NCI-H2107 treated with DMSO at 0.1 percent for 48 hours (cell line): ENCODE measurements around the gene DEFB131A.
"Not testable (repeated sequence)": the region's sequence is repeated elsewhere in the genome, so short reads cannot be mapped to it uniquely, and the experiment has no call there.

Experiments used
- DNase-seq: peaks from one replicate; lab custom pipeline; 2025; ENCODE audit not compliant: unreplicated experiment; lab: John Stamatoyannopoulos, UW

Gene DEFB131A, protein sequence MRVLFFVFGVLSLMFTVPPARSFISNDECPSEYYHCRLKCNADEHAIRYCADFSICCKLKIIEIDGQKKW

DNA sequence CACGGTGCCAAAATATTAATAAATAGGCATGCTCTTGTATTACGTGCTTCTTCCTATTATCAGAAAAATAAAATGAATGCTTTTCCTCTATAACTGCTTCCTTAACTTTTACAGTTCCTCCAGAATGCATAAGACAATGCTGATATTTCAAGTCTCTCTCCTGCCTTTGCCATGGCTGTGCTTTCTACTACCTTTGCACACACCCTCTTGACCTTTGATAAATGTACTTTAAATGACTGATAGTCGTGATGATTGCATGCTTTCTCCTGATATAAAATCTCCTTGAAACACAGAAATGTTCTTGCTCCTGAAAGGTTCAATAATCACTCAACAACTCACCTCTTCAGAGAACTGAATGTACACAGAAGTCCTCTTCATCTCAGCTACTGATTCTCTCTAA is at the start of gene DEFB131A:
Gene DEFB131A (plus strand): TSS at position 301 of the 400 bp plus-strand sequence. CDS start 120 bp downstream, outside the sequence.
- not testable (repeated sequence) for DNase-seq

- not testable (repeated sequence) for DNase-seq
Observed at GRCh38 chr4:9405774-9406173, 38.4 kb upstream of the DEFB131A start.

DNA sequence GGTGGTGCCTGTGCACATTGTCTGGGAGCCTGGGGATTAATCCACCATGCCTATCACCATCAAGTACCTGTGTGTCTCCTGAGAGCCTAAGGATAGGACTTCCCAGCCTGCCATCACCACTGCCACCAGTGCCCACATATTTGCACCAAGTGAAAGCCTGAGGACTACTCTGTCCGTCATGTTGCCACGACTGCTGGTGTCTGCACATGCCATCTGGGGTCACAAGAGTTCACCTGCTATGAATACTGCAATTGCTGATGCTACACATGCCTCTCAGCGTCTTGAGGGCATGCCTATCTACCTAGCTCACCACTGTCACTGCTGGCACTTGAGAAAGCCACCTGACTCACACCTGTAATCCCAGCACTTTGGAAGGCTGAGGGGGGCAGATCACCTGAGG is 37.7 kb upstream of the DEFB131A start:
- not testable (repeated sequence) for DNase-seq

GRCh38 chr4:9409793-9410192 is 34.4 kb upstream of the DEFB131A start:
- no peak for DNase-seq

- not testable (repeated sequence) for DNase-seq
Observed at GRCh38 chr4:9421884-9422455, 22.2 kb upstream of the DEFB131A start.

DNA sequence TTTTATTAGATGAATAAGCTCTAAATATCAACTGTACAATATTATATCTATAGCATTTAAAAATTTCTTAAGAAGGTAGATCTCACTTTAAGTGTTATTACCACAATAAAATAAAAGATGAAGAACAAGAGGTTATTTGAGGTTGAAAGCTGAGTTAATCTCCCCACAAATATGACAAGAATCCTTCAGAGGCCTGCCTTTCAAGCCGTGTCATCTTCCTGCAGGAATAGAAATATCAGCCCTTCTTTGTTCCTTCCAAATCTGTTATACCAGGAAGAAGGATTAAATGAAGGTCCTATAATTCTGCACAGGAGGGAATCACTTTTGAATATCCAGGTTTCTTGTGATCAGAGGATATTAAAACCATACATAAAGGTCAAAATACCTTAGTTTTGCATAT is 18.3 kb upstream of the DEFB131A start:
- not testable (repeated sequence) for DNase-seq

DNA sequence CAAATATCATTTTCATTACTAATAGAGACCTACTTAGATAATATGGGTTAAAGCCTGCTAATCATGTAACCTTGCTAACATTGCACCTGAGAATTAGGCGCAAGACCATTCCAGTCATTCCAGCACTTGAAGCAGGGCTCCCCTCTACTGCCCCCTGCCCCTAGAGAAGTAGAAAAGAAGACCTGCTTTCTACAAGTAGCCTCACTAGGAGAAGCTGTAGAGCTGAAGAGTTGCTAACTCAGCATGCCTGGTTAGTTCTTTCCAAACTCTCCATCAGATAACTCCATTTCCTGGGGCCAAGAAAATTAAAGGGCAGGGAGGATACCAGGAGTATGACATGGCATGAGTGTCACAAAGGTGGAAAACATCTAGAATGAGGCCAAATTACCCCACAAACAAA is 14.2 kb upstream of the DEFB131A start:
- DNase-seq, result not testable (repeated sequence)

DNA sequence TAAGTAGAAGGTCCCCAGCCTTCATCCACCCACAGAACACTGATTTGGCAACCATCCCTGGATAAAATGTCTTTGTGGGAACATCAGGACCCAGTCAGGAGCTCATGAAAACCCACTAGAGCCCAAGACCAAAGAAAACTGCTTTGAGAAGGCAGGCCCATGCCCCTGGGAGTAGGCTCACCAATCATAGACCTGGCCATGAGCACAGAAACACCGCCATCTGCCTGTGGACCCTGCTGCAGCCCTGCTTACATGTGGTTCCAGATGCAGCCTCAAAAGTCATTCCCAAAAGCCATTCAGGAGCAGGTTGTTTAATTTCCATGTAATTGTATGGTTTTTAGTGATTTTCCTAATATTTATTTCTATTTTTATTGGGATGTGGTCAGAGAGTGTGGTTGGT is 10.9 kb upstream of the DEFB131A start:
- not testable (repeated sequence) for DNase-seq

DNA sequence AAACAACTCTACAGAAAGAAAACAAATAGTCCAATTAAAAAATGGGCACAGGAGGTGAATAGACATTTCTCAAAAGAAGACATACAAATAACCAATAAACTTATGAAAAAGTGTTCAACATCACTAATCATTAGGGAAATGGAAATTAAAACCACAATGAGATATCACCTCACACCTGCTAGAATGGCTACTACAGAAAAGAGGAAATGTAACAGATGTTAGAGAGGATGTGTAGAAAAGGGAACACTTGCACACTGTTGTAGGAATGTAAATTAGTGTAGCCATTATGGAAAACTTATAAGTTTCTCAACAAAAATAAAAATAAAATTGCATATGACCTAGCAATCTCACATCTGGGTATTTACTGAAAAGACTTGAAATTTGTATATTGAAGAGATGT is 7.5 kb upstream of the DEFB131A start:
- DNase-seq, result not testable (repeated sequence)

DNA sequence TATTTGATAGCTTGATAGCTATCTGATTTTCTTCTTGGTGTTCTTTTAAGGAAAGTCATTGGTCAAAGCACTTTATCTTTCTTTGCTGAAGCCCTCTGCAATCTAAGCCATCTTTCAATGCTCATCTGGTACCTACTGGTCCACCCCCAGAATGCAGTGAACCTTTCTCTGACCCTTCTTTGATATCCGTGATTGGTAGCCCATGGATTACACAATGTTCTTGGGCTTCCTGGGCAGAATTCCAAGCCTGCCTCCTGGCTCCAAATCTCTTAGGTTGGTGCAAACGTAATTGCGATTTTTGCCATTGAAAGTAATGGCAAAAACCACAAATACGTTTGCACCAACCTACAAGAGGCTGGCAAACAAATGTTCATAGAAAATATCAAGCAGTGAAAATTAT is 1.9 kb upstream of the DEFB131A start:
- not testable (repeated sequence) for DNase-seq

DNA sequence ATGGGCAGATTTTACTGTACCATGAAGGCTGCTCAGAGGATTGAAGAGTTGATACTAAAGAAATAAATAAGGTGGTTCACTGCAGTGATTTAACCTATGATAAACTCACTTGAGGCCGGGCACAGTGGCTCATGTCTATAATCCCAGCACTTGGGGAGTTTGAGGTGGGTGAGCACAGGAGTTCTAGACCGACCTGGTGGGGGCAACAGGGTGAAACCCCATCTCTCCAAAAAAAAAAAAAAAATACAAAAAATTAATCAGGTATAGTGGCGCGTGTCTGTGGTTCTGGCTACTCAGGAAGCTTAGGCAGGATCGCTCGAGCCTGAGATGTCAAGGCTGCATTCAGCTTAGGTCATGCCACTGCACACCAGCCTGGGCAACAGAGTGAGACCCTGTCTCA is 467 bp downstream of the DEFB131A start:
- not testable (repeated sequence) for DNase-seq

GRCh38 chr4:9452251-9452650 is 8.0 kb downstream of the DEFB131A start:
- DNase-seq, result not testable (repeated sequence)

- DNase-seq, result not testable (repeated sequence)
Observed at GRCh38 chr4:9454284-9454683, 10.1 kb downstream of the DEFB131A start.

DNA sequence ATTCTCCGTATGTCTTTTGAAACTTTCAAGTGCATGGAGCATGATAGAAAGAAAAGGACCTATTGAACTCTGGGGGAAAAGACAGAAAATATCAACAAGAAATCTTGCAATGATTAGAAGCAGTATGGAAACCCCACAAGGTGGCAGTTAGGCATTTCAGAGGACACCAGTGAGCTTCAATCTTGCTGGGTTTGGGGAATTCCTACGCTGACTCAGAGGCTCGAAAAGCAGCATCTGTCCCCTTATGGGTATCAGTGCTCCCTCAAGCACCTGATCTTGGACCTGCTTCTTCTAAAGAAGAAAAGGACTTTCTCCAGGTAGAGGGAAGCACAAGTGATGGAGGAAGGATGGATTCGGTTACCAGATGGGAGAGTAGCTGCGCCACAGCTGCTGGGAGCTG is 10.8 kb downstream of the DEFB131A start:
- DNase-seq, result not testable (repeated sequence)

- DNase-seq, result not testable (repeated sequence)
Observed at GRCh38 chr4:9479466-9479865, 35.3 kb downstream of the DEFB131A start.

- not testable (repeated sequence) for DNase-seq
Observed at GRCh38 chr4:9480066-9480465, 35.9 kb downstream of the DEFB131A start.

DNA sequence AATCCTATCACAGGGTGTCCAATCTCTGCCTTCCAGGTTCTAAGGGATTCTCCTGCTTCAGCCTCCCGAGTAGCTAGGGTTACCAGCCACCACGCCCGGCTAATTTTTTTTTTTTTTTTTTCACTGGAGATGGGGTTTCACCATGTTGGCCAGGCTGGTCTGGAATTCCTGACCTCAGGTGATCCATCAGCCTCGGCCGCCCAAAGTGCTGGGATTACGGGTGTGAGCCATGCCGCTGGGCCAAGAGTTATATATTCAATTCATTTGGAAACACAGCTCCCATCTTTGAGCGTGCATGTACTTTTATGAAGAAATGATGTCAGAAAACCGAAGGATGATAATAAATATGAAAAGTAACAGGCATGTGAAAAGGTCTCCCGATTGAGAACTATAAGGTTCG is 38.7 kb downstream of the DEFB131A start:
- not testable (repeated sequence) for DNase-seq

GRCh38 chr4:9483682-9484081 is 39.5 kb downstream of the DEFB131A start:
- not testable (repeated sequence) for DNase-seq

- not testable (repeated sequence) for DNase-seq
Observed at GRCh38 chr4:9486880-9487279, 42.7 kb downstream of the DEFB131A start.

GRCh38 chr4:9488796-9489195 is 44.6 kb downstream of the DEFB131A start:
- DNase-seq, result not testable (repeated sequence)

GRCh38 chr4:9490496-9490895 is 46.3 kb downstream of the DEFB131A start:
- not testable (repeated sequence) for DNase-seq

GRCh38 chr4:9490986-9491385 is 46.8 kb downstream of the DEFB131A start:
- not testable (repeated sequence) for DNase-seq

- DNase-seq, result not testable (repeated sequence)
Observed at GRCh38 chr4:9493589-9493988, 49.4 kb downstream of the DEFB131A start.
